ENCODE results near the gene TSHZ2.

The TSHZ2 gene

DNA sequence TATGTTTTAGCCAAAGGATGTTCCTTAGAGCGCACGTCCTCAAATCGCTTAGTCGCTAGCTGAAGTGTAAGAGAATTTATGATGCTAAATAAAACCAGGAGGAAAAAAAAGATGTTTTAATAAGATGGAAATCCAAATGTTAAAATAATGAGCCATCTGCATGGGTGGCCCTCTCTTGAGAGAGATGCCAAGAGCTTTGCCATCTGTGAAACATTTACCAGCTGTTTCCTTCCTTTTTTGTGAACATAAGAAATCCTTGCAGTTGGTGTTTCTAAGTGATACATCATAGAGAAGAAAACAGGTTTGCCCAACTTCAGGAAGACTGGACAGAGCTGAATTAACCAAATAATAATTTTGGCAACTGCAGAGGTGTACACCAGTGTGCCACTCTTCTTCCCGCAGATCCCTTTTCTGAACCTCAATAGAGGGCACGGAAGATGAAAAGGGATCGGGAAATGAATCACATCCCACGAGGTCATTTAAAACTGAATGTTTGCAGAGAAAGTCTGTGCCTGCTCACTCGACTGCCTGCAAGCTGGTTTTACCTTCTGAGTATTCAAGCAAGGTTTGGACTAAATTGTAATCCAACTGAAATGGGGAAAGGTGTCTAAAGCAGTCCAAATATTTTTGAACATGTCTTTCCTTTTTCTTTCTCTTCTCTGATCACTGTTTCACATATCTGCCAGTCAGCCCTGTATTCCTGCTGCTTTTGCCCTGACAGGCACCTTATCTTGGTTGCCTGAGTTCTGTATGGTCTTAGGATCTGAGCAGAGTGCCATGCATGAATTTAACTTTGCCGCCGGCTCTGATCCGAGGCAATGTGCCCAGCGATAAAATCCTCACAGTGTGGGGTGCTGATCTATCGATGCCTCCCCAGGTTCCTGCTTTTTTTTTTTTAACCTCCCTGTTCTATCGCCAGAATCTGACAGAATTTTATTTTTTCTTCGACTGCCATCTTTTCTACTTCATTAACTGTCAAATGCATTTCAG is 35.5 kb upstream of the TSHZ2 start:
- TF ChIP-seq, protein P1, sequence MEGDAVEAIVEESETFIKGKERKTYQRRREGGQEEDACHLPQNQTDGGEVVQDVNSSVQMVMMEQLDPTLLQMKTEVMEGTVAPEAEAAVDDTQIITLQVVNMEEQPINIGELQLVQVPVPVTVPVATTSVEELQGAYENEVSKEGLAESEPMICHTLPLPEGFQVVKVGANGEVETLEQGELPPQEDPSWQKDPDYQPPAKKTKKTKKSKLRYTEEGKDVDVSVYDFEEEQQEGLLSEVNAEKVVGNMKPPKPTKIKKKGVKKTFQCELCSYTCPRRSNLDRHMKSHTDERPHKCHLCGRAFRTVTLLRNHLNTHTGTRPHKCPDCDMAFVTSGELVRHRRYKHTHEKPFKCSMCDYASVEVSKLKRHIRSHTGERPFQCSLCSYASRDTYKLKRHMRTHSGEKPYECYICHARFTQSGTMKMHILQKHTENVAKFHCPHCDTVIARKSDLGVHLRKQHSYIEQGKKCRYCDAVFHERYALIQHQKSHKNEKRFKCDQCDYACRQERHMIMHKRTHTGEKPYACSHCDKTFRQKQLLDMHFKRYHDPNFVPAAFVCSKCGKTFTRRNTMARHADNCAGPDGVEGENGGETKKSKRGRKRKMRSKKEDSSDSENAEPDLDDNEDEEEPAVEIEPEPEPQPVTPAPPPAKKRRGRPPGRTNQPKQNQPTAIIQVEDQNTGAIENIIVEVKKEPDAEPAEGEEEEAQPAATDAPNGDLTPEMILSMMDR (IDR thresholded peaks at IDR 0.05; ENCODE audit: low read depth, low read length, missing control alignments), result no peak
- H3K4me3 ChIP-seq (ENCODE audit: low read depth, low read length), result no peak overlapping the region
- DNase-seq (ENCODE audit: low read depth), result no peak

DNA sequence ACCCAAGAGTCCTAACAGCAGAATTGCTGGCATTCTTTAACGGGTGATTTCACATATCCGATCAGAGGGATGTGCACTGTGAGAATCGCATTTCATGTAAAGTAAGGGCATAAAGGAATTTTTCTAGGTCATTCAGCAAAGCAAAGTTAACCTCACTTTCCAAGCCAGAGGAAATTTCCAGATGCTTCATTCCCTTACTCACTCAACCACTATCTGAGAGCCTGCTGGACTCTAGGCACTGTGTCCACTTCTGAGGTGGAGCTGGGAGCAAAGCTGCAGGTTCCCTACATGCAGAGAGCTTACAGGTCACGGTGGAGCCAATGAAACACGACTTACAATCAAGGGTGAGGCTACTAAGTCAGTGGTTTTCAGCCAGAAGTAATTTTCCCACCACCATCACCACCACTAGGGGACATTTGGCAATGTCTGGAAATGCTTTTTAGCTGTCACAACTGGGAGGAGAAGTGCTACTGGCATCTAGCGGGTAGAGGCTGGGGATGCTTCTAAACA is 34.5 kb upstream of the TSHZ2 start:
- TF ChIP-seq, protein P1 (IDR thresholded peaks at IDR 0.05; ENCODE audit: low read depth, low read length, missing control alignments), result no peak
- DNase-seq (ENCODE audit: low read depth), result no peak

GRCh38 chr20:52939141-52939540 is 33.0 kb upstream of the TSHZ2 start:
- H3K4me3 ChIP-seq (ENCODE audit: low read depth, low read length), result no peak overlapping the region
- TF ChIP-seq, protein P1 (IDR thresholded peaks at IDR 0.05; ENCODE audit: low read depth, low read length, missing control alignments), result no peak
- no peak for DNase-seq (ENCODE audit: low read depth)

More for the DNA sequence above, 34.5 kb upstream of the TSHZ2 start:
- H3K4me3 ChIP-seq (ENCODE audit: low read depth, low read length), result no peak overlapping the region

GRCh38 chr20:52941808-52942207 is 30.4 kb upstream of the TSHZ2 start:
- TF ChIP-seq, protein P1 (IDR thresholded peaks at IDR 0.05; ENCODE audit: low read depth, low read length, missing control alignments), result no peak
- DNase-seq (ENCODE audit: low read depth), result no peak
- no peak overlapping the region for H3K4me3 ChIP-seq (ENCODE audit: low read depth, low read length)

- no peak overlapping the region for H3K4me3 ChIP-seq (ENCODE audit: low read depth, low read length)
- DNase-seq (ENCODE audit: low read depth), result no peak
- TF ChIP-seq, protein P1 (IDR thresholded peaks at IDR 0.05; ENCODE audit: low read depth, low read length, missing control alignments), result no peak
Observed at GRCh38 chr20:52943185-52943841, 28.8 kb upstream of the TSHZ2 start.

- no peak overlapping the region for H3K4me3 ChIP-seq (ENCODE audit: low read depth, low read length)
- TF ChIP-seq, protein P1 (IDR thresholded peaks at IDR 0.05; ENCODE audit: low read depth, low read length, missing control alignments), result no peak
- DNase-seq (ENCODE audit: low read depth), result no peak
Observed at GRCh38 chr20:52945268-52945667, 26.9 kb upstream of the TSHZ2 start.

Measured in GM12864 (cell line).